Measurements from ENCODE around the gene ZNF776.

DNA sequence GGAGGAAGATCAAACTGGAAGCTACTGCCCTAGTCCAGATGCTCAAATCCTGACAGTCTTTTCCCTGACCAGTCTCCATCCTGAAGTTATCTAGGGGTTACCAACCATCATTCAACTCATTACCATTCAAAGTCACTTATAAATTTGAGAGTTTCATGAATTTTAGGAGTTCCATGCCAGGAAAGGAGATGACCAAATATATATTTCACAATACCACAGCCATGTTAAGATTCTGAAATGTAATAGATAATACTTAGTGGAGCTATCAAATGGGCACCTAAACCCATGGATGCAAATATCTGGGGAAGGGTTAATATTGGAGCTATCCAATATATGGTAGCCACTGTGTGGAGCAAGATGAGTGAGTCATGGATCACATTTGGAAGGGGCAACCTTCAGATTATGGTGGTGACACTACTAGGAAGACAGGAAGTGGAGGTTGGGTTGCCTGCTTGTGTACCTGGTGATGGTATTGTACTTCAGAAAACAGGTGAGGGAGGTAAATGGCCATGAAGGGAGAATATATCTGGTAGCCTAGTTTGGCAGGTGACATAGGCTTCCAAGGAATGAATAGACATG, 41.6 kb downstream of the ZNF776 start:
- TF ChIP-seq, protein P1, sequence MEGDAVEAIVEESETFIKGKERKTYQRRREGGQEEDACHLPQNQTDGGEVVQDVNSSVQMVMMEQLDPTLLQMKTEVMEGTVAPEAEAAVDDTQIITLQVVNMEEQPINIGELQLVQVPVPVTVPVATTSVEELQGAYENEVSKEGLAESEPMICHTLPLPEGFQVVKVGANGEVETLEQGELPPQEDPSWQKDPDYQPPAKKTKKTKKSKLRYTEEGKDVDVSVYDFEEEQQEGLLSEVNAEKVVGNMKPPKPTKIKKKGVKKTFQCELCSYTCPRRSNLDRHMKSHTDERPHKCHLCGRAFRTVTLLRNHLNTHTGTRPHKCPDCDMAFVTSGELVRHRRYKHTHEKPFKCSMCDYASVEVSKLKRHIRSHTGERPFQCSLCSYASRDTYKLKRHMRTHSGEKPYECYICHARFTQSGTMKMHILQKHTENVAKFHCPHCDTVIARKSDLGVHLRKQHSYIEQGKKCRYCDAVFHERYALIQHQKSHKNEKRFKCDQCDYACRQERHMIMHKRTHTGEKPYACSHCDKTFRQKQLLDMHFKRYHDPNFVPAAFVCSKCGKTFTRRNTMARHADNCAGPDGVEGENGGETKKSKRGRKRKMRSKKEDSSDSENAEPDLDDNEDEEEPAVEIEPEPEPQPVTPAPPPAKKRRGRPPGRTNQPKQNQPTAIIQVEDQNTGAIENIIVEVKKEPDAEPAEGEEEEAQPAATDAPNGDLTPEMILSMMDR (IDR thresholded peaks at IDR 0.05) = no peak
- no peak for TF ChIP-seq POLR2A (IDR thresholded peaks at IDR 0.05)

Measured in thyroid gland (tissue), 4 donors.